ENCODE results near the gene TMEM95.

The TMEM95 gene

GRCh38 chr17:7392696-7393612 is 38.0 kb downstream of the TMEM95 start:
- TF ChIP-seq CTCF (conservative IDR thresholded peaks at IDR 0.05; ENCODE audit: low read depth, low read length), result no peak
- no peak for DNase-seq (ENCODE audit: low read depth)
- peak overlapping the region; percentile 85 for H3K4me3 ChIP-seq (ENCODE audit: low read depth, low read length)

- peak; percentile 25 for DNase-seq (ENCODE audit: low read depth)
- TF ChIP-seq CTCF (conservative IDR thresholded peaks at IDR 0.05; ENCODE audit: low read depth, low read length), result peak; percentile 15
- peak overlapping the region; percentile 85 for H3K4me3 ChIP-seq (ENCODE audit: low read depth, low read length)
Measured at GRCh38 chr17:7393613-7394451, 38.9 kb downstream of the TMEM95 start.

- peak; percentile 88 for DNase-seq (ENCODE audit: low read depth)
- peak; percentile 57 for TF ChIP-seq CTCF (conservative IDR thresholded peaks at IDR 0.05; ENCODE audit: low read depth, low read length)
- H3K4me3 ChIP-seq (ENCODE audit: low read depth, low read length), result peak within 1 kb of the TSS; percentile 85
Measured at GRCh38 chr17:7394452-7395191, 39.7 kb downstream of the TMEM95 start, which contains the start of gene PLSCR3. Gene PLSCR3 (minus strand): TSS chr17:7394525. CDS start chr17:7394110, 415 bp downstream.

GRCh38 chr17:7396147-7396546 is 41.2 kb downstream of the TMEM95 start:
- no peak overlapping the region for H3K4me3 ChIP-seq (ENCODE audit: low read depth, low read length)
- DNase-seq (ENCODE audit: low read depth), result no peak
- no peak for TF ChIP-seq CTCF (conservative IDR thresholded peaks at IDR 0.05; ENCODE audit: low read depth, low read length)

GRCh38 chr17:7398612-7399011 is 43.7 kb downstream of the TMEM95 start:
- DNase-seq (ENCODE audit: low read depth), result no peak
- H3K4me3 ChIP-seq (ENCODE audit: low read depth, low read length), result no peak overlapping the region
- TF ChIP-seq CTCF (conservative IDR thresholded peaks at IDR 0.05; ENCODE audit: low read depth, low read length), result no peak

GRCh38 chr17:7403043-7403726 is 48.2 kb downstream of the TMEM95 start:
- TF ChIP-seq CTCF (conservative IDR thresholded peaks at IDR 0.05; ENCODE audit: low read depth, low read length), result no peak
- DNase-seq (ENCODE audit: low read depth), result peak; percentile 13
- peak overlapping the region; percentile 69 for H3K4me3 ChIP-seq (ENCODE audit: low read depth, low read length)
